HepG2 (cell line): ENCODE measurements around the gene SCNM1. TPM values are rescaled to one million over a fixed set of nuclear protein-coding genes. Genes with fewer than 3 reads are reported as not detected.
A peak's percentile ranks its signal among the peaks of the same experiment; 100 is the strongest.

Experiments used
- NFE2L1 ChIP-seq: sonication (generic); formaldehyde crosslinking; IDR thresholded peaks from 2 replicates; pipeline ENCODE4 v1.4.0; 2020; ENCODE audit warnings: missing genetic modification reagents, mild to moderate bottlenecking, borderline replicate concordance
- RELA ChIP-seq: sonication (generic); formaldehyde crosslinking; IDR thresholded peaks from 2 replicates; pipeline ENCODE4 v1.4.0; 2020; ENCODE audit warnings: missing genetic modification reagents
- SATB2 ChIP-seq: sonication (generic); formaldehyde crosslinking; IDR thresholded peaks from 2 replicates; pipeline ENCODE4 v1.5.0; 2020; ENCODE audit warnings: missing genetic modification reagents
- SCMH1 ChIP-seq: sonication (generic); formaldehyde crosslinking; IDR thresholded peaks from 2 replicates; pipeline ENCODE4 v1.9.0; 2021; ENCODE audit warnings: missing genetic modification reagents, mild to moderate bottlenecking, borderline replicate concordance
- ZIK1 ChIP-seq: sonication (generic); formaldehyde crosslinking; IDR thresholded peaks from 2 replicates; pipeline ENCODE4 v1.5.0; 2020; ENCODE audit warnings: mild to moderate bottlenecking, low read depth, missing genetic modification reagents, borderline replicate concordance
- ZMYM2 ChIP-seq: sonication (generic); formaldehyde crosslinking; IDR thresholded peaks from 2 replicates; pipeline ENCODE4 v1.8.0; 2022; ENCODE audit warnings: mild to moderate bottlenecking, missing genetic modification reagents
- ZNF256 ChIP-seq: sonication (generic); formaldehyde crosslinking; conservative IDR thresholded peaks from 2 replicates; pipeline ENCODE4 v1.4.0; 2020; ENCODE audit warnings: missing genetic modification reagents
- ZNF430 ChIP-seq: sonication (generic); formaldehyde crosslinking; IDR thresholded peaks from 2 replicates; pipeline ENCODE4 v1.9.0; 2021; ENCODE audit warnings: mild to moderate bottlenecking, missing genetic modification reagents
- ZNF841 ChIP-seq: sonication (generic); formaldehyde crosslinking; IDR thresholded peaks from 2 replicates; pipeline ENCODE4 v1.8.1; 2023; ENCODE audit warnings: missing genetic modification reagents, borderline replicate concordance
- polyA plus RNA-seq, 8 experiments: library from polyadenylated mRNA; depleted of rRNA in 3 of 8; stranded (reverse) in 7 of 8; unstranded in 1 of 8; fragments of >200 nt; fragmentation: Illumina TruSeq in 4 of 8; extraction: Trizol in 4 of 8; gene quantifications; 2 replicates each; pipeline versions ENCODE4 v1.2.1 to v1.2.3, GENCODE V29; 2011 to 2016; ENCODE audit warnings: low read depth in 4 of 8, missing spikeins in 1 of 8, mixed read lengths in 1 of 8; ENCODE audit not compliant: insufficient read depth in 1 of 8
- total RNA-seq, 5 experiments: library from RNA; depleted of rRNA; stranded (reverse); fragments of >200 nt; fragmentation: Illumina TruSeq; extraction: Trizol; gene quantifications; 2 replicates each; pipeline ENCODE4 v1.2.3, GENCODE V29; 2016; ENCODE audit warnings: low read depth in 1 of 5
- TF ChIP-seq, protein P1 (sequence below): sonication (generic); formaldehyde crosslinking; IDR thresholded peaks from 2 replicates; pipeline ENCODE4 v1.4.0; 2020; ENCODE audit warnings: missing genetic modification reagents
- TF ChIP-seq, protein P2 (sequence below): sonication (generic); formaldehyde crosslinking; IDR thresholded peaks from 2 replicates; pipeline ENCODE4 v1.5.1; 2020; ENCODE audit warnings: mild to moderate bottlenecking, missing genetic modification reagents, borderline replicate concordance
- TF ChIP-seq, protein P3 (sequence below): sonication (generic); formaldehyde crosslinking; IDR thresholded peaks from 2 replicates; pipeline ENCODE4 v1.5.1; 2020; ENCODE audit warnings: missing genetic modification reagents, mild to moderate bottlenecking, borderline replicate concordance
- TF ChIP-seq, protein P4 (sequence below): sonication (generic); formaldehyde crosslinking; IDR thresholded peaks from 2 replicates; pipeline ENCODE4 v1.5.1; 2020; ENCODE audit warnings: missing genetic modification reagents, mild to moderate bottlenecking, borderline replicate concordance
- TF ChIP-seq, protein P5 (sequence below): sonication (generic); formaldehyde crosslinking; IDR thresholded peaks from 2 replicates; pipeline ENCODE4 v1.4.0; 2020; ENCODE audit warnings: missing genetic modification reagents

SCNM1 gene
- total and polyA plus RNA-seq, 2 of the 13 experiments (the other 11 are each of a cell fraction or from before 2014, with no cell fraction given), result 16.3 to 31.5 TPM

DNA sequence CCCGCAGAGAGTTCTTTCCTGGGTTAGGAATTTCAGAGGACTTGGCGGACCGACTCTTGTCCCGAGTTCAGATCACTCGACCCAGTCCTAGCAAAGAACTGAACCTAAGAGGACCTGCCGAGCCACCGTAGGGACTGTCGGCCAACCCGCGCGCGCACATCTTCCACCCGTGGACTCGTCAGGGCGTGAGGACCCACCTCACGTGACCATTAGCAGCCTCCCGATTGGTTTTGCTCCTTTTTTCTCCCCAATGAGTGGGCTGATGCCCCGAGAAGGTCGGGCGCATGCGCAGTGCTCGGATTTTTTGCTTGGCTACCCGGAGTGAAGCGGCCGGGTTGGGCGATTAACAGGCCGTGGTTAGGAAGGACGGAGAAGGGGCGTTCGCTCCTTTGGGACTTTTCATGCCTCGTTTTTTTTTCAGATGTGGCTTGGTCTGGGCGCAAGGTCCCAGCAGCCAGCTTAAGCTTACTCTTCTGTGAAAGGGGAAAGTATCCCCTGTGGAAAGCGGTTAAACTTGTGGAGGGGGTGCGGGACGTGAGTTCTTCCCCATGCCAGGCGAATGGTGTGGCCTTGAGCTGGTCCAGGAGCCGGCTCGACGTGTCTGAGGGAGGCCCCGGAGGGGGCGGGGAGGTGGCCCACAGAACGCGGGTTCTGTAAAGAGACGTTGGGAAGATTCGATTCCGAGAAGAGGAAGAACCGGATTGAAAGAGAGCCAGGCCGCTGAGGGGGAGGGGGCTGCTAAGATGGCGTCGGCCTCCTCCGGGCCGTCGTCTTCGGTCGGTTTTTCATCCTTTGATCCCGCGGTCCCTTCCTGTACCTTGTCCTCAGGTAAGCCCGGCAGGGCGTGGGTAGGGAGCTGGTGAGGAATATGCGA, 32.5 kb downstream of the SCNM1 start, which contains the start of gene PIP5K1A (continued):
- TF ChIP-seq ZNF256 (CRISPR knock-in tag), result no peak
- TF ChIP-seq SCMH1 (CRISPR knock-in tag), result no peak
- TF ChIP-seq, protein P1, sequence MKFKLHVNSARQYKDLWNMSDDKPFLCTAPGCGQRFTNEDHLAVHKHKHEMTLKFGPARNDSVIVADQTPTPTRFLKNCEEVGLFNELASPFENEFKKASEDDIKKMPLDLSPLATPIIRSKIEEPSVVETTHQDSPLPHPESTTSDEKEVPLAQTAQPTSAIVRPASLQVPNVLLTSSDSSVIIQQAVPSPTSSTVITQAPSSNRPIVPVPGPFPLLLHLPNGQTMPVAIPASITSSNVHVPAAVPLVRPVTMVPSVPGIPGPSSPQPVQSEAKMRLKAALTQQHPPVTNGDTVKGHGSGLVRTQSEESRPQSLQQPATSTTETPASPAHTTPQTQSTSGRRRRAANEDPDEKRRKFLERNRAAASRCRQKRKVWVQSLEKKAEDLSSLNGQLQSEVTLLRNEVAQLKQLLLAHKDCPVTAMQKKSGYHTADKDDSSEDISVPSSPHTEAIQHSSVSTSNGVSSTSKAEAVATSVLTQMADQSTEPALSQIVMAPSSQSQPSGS (CRISPR knock-in tag), result no peak
- TF ChIP-seq, protein P2, sequence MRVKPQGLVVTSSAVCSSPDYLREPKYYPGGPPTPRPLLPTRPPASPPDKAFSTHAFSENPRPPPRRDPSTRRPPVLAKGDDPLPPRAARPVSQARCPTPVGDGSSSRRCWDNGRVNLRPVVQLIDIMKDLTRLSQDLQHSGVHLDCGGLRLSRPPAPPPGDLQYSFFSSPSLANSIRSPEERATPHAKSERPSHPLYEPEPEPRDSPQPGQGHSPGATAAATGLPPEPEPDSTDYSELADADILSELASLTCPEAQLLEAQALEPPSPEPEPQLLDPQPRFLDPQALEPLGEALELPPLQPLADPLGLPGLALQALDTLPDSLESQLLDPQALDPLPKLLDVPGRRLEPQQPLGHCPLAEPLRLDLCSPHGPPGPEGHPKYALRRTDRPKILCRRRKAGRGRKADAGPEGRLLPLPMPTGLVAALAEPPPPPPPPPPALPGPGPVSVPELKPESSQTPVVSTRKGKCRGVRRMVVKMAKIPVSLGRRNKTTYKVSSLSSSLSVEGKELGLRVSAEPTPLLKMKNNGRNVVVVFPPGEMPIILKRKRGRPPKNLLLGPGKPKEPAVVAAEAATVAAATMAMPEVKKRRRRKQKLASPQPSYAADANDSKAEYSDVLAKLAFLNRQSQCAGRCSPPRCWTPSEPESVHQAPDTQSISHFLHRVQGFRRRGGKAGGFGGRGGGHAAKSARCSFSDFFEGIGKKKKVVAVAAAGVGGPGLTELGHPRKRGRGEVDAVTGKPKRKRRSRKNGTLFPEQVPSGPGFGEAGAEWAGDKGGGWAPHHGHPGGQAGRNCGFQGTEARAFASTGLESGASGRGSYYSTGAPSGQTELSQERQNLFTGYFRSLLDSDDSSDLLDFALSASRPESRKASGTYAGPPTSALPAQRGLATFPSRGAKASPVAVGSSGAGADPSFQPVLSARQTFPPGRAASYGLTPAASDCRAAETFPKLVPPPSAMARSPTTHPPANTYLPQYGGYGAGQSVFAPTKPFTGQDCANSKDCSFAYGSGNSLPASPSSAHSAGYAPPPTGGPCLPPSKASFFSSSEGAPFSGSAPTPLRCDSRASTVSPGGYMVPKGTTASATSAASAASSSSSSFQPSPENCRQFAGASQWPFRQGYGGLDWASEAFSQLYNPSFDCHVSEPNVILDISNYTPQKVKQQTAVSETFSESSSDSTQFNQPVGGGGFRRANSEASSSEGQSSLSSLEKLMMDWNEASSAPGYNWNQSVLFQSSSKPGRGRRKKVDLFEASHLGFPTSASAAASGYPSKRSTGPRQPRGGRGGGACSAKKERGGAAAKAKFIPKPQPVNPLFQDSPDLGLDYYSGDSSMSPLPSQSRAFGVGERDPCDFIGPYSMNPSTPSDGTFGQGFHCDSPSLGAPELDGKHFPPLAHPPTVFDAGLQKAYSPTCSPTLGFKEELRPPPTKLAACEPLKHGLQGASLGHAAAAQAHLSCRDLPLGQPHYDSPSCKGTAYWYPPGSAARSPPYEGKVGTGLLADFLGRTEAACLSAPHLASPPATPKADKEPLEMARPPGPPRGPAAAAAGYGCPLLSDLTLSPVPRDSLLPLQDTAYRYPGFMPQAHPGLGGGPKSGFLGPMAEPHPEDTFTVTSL, result no peak
- TF ChIP-seq ZMYM2, result 0 out of 2 replicates have a peak, but pooled peaks have one; percentile 51
- TF ChIP-seq ZIK1 (CRISPR knock-in tag), result 0 out of 2 replicates have a peak, but pooled peaks have one; percentile 30
- TF ChIP-seq SATB2 (CRISPR knock-in tag), result no peak
- 0 out of 2 replicates have a peak, but pooled peaks have one; percentile 10 for TF ChIP-seq ZNF841
- TF ChIP-seq, protein P3, sequence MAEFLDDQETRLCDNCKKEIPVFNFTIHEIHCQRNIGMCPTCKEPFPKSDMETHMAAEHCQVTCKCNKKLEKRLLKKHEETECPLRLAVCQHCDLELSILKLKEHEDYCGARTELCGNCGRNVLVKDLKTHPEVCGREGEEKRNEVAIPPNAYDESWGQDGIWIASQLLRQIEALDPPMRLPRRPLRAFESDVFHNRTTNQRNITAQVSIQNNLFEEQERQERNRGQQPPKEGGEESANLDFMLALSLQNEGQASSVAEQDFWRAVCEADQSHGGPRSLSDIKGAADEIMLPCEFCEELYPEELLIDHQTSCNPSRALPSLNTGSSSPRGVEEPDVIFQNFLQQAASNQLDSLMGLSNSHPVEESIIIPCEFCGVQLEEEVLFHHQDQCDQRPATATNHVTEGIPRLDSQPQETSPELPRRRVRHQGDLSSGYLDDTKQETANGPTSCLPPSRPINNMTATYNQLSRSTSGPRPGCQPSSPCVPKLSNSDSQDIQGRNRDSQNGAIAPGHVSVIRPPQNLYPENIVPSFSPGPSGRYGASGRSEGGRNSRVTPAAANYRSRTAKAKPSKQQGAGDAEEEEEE (CRISPR knock-in tag), result no peak
- TF ChIP-seq RELA (CRISPR knock-in tag), result no peak
- TF ChIP-seq, protein P4, sequence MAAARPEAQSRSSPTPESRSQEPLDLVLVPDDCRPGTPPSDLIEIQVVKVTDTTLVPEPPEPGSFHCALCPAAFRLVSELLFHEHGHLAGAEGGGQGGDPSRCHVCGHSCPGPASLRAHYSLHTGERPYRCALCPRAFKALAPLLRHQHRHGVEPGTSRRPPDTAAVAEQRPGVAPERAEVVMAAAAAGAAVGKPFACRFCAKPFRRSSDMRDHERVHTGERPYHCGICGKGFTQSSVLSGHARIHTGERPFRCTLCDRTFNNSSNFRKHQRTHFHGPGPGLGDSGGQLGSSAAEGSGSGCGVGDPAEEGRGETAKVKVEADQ (CRISPR knock-in tag), result no peak; the same call in 1 of the 2 replicates
- TF ChIP-seq NFE2L1 (CRISPR knock-in tag), result no peak
- TF ChIP-seq, protein P5, sequence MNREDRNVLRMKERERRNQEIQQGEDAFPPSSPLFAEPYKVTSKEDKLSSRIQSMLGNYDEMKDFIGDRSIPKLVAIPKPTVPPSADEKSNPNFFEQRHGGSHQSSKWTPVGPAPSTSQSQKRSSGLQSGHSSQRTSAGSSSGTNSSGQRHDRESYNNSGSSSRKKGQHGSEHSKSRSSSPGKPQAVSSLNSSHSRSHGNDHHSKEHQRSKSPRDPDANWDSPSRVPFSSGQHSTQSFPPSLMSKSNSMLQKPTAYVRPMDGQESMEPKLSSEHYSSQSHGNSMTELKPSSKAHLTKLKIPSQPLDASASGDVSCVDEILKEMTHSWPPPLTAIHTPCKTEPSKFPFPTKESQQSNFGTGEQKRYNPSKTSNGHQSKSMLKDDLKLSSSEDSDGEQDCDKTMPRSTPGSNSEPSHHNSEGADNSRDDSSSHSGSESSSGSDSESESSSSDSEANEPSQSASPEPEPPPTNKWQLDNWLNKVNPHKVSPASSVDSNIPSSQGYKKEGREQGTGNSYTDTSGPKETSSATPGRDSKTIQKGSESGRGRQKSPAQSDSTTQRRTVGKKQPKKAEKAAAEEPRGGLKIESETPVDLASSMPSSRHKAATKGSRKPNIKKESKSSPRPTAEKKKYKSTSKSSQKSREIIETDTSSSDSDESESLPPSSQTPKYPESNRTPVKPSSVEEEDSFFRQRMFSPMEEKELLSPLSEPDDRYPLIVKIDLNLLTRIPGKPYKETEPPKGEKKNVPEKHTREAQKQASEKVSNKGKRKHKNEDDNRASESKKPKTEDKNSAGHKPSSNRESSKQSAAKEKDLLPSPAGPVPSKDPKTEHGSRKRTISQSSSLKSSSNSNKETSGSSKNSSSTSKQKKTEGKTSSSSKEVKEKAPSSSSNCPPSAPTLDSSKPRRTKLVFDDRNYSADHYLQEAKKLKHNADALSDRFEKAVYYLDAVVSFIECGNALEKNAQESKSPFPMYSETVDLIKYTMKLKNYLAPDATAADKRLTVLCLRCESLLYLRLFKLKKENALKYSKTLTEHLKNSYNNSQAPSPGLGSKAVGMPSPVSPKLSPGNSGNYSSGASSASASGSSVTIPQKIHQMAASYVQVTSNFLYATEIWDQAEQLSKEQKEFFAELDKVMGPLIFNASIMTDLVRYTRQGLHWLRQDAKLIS (CRISPR knock-in tag), result no peak
- TF ChIP-seq ZNF430 (CRISPR knock-in tag), result peak; percentile 66
